Aorta (tissue), 5 donors: ENCODE data around the gene SLC12A7. TPM values are rescaled to one million over a fixed set of nuclear protein-coding genes. Genes with fewer than 3 reads are reported as not detected.
A peak's percentile ranks its signal among the peaks of the same experiment; 100 is the strongest.

Experiments used
- ATAC-seq: fragments of 200-7000 bp; cut with Tn5 transposase; one replicate; pipeline ENCODE4 v1.9.1; 2022; ENCODE audit warnings: moderate library complexity; ENCODE audit not compliant: low FRiP score
- DNase-seq, 2 donors: peaks; one replicate each; pipeline ENCODE4 v3.0.0-alpha.2; 2020
- H3K27ac ChIP-seq, 2 donors: one replicate each; pipeline ENCODE4 v1.5.1; 2013; ENCODE audit warnings: low read length in 2 of 2, mild to moderate bottlenecking in 2 of 2, moderate library complexity in 2 of 2, control low read depth in 1 of 2, inconsistent platforms in 1 of 2, low read depth in 1 of 2
- H3K27me3 ChIP-seq, 2 donors: one replicate each; pipeline ENCODE4 v1.6.1; 2013; ENCODE audit warnings: control low read depth in 1 of 2, low read length in 1 of 2, mild to moderate bottlenecking in 1 of 2, moderate library complexity in 1 of 2; ENCODE audit not compliant: insufficient read depth in 2 of 2, control insufficient read depth in 1 of 2
- H3K36me3 ChIP-seq, 2 donors: one replicate each; pipeline ENCODE4 v1.6.1; 2013; ENCODE audit warnings: control low read depth in 1 of 2, low read length in 1 of 2, mild to moderate bottlenecking in 1 of 2; ENCODE audit not compliant: insufficient read depth in 2 of 2, control insufficient read depth in 1 of 2
- H3K4me1 ChIP-seq, 2 donors: one replicate each; pipeline ENCODE4 v1.6.1; 2013; ENCODE audit warnings: low read length in 2 of 2, control low read depth in 1 of 2, mild to moderate bottlenecking in 1 of 2, moderate library complexity in 1 of 2; ENCODE audit not compliant: insufficient read depth in 2 of 2, control insufficient read depth in 1 of 2
- H3K4me3 ChIP-seq, 2 donors: one replicate each; pipeline ENCODE4 v1.5.1; 2013; ENCODE audit warnings: low read length in 2 of 2, control low read depth in 1 of 2, mild to moderate bottlenecking in 1 of 2
- H3K9me3 ChIP-seq: one replicate; pipeline ENCODE4 v1.6.1; 2013; ENCODE audit warnings: mild to moderate bottlenecking, low read length; ENCODE audit not compliant: control insufficient read depth
- WGBS, 2 donors: extraction: QIAGEN DNeasy Blood & Tissue Kit; methylation state at CpG; one replicate each; pipeline ENCODE4 v1.1.7; 2013; 5-methylcytosine and 5-hydroxymethylcytosine counted together
- intact Hi-C, 2 donors: fragments of 100-400 bp; cut with DNase I; formaldehyde crosslinking; loops; one replicate each; pipeline versions ENCODE4 v1.14.2 to v1.15.0; 2022
- polyA plus RNA-seq, 2 donors: library from polyadenylated mRNA; stranded (reverse); fragments of 200-250 nt; gene quantifications; one replicate each; pipeline ENCODE4 v1.2.3, GENCODE V29; 2013
- total RNA-seq, 2 donors: library from RNA; stranded (reverse); fragmentation: NEBNext Ultra II Directional; extraction: Animal tissue kit (Norgen Biotek cat#: 25700); gene quantifications; one replicate each; pipeline ENCODE4 v1.2.1, GENCODE V29; 2021
- donor health status: healthy with polysubstance abuse.
- donor health status: Bipolar disorder and iron deficiency.
- donor health status: DM: no; HTN: no; CAD: no.
- donor health status: DM: no; HTN: no; CAD: no.
- donor health status: DM: yes; HTN: yes; CAD: no.

The SLC12A7 gene
- total and polyA plus RNA-seq, 4 donors = 4.5 to 54.4 (median 19.3) TPM

GRCh38 chr5:1042626-1043025 is 69.2 kb downstream of the SLC12A7 start:
- Histone ChIP-seq H3K36me3 (no peaks in the 10 kb centered on the region), H3K4me1 (no peaks in the 10 kb centered on the region), H3K27ac (no peak overlapping the region), H3K9me3 (no peaks in the 10 kb centered on the region), H3K4me3 (no peak overlapping the region), H3K27me3 (no peaks in the 10 kb centered on the region)
- DNase-seq = peak in 1 of 2 donors; percentile 1
- intact Hi-C loops = no loop called here
- WGBS, 2 donors = 90 to 94% methylated on average over 7 of the region's 7 CpGs
- no peak for ATAC-seq

GRCh38 chr5:1041225-1042143 is 70.4 kb downstream of the SLC12A7 start:
- DNase-seq (peak in 1 of 2 donors; percentile 5), ATAC-seq (no peak)
- no peaks in the 10 kb centered on the region for H3K4me1 ChIP-seq
- no peaks in the 10 kb centered on the region for H3K27me3 ChIP-seq
- WGBS, 2 donors = 88% methylated on average over 15 of the region's 15 CpGs
- no peak overlapping the region for H3K27ac ChIP-seq
- intact Hi-C loops = no loop called here
- no peak overlapping the region for H3K4me3 ChIP-seq
- no peaks in the 10 kb centered on the region for H3K9me3 ChIP-seq
- H3K36me3 ChIP-seq = no peaks in the 10 kb centered on the region

DNA sequence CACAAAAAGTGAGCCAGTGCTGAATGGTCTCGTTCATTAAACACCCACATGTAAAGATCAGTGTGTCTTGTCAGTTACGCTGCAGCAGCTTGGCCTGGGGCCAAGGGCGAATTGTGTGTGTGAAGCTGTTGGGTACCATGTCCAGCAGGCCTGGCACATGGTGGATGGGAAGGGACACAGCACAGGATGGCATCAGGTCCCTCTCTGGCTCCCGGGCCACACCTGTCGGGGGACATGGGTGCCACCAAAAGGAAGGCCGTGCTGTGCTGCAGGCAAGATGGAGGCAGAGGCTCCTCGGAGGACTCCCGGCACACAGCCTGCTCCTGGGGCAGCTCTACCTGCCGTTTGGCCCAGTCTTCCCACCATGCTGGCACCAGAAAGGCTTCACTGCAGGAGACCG is 71.3 kb downstream of the SLC12A7 start:
- intact Hi-C loops = no loop called here
- WGBS, 2 donors = 88 to 90% methylated on average over 10 of the region's 10 CpGs
- Histone ChIP-seq H3K27ac (no peak overlapping the region), H3K27me3 (no peaks in the 10 kb centered on the region), H3K36me3 (no peaks in the 10 kb centered on the region), H3K4me1 (no peaks in the 10 kb centered on the region), H3K4me3 (no peak overlapping the region), H3K9me3 (no peaks in the 10 kb centered on the region)
- DNase-seq (peak; percentile 24 to 49), ATAC-seq (no peak)

- WGBS, 2 donors = 94 to 95% methylated on average over 16 to 18 of the region's 18 CpGs
- ATAC-seq (no peak), DNase-seq (peak in 1 of 2 donors; percentile 56)
- no peak overlapping the region for H3K4me3 ChIP-seq
- intact Hi-C loops = no loop called here
- H3K9me3 ChIP-seq = no peaks in the 10 kb centered on the region
- no peaks in the 10 kb centered on the region for H3K27me3 ChIP-seq
- H3K4me1 ChIP-seq = no peaks in the 10 kb centered on the region
- H3K36me3 ChIP-seq = no peaks in the 10 kb centered on the region
- no peak overlapping the region for H3K27ac ChIP-seq
These were observed 72.1 kb downstream of the SLC12A7 start for GRCh38 chr5:1039706-1040260.

DNA sequence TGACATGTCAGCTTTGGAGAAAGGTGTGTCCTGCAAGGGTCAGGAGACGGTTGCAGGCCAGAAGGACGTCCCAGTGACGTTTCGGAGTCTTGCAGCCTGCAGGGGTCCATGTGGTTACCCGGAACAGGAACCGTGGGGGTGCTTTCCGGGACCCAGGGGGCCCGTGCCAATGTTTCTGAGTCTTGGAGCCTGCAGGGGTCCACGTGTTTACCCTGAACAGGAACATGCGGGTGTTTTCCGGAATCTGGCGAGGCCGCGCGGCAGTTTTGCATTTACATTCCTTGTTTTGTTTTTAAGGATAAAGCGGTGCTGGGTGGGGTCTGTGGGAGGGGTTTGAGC is 72.7 kb downstream of the SLC12A7 start:
- Histone ChIP-seq H3K27ac (no peak overlapping the region), H3K4me3 (no peak overlapping the region), H3K36me3 (no peaks in the 10 kb centered on the region), H3K9me3 (no peaks in the 10 kb centered on the region), H3K4me1 (no peaks in the 10 kb centered on the region), H3K27me3 (no peaks in the 10 kb centered on the region)
- intact Hi-C loops = no loop called here
- ATAC-seq = no peak
- 82 to 84% methylated on average over 16 of the region's 16 CpGs for WGBS, 2 donors
- peak; percentile 29 to 61 for DNase-seq

- Histone ChIP-seq H3K27me3 (no peaks in the 10 kb centered on the region), H3K4me1 (no peaks in the 10 kb centered on the region), H3K36me3 (no peaks in the 10 kb centered on the region), H3K27ac (no peak overlapping the region), H3K9me3 (no peaks in the 10 kb centered on the region), H3K4me3 (no peak overlapping the region)
- DNase-seq (peak in 1 of 2 donors; percentile 64), ATAC-seq (no peak)
- intact Hi-C loops = no loop called here
- 79 to 81% methylated on average over 28 of the region's 28 CpGs for WGBS, 2 donors
These were observed 73.2 kb downstream of the SLC12A7 start for GRCh38 chr5:1038417-1039209.

- no peaks in the 10 kb centered on the region for H3K27me3 ChIP-seq
- no peaks in the 10 kb centered on the region for H3K4me1 ChIP-seq
- no peak overlapping the region for H3K27ac ChIP-seq
- H3K4me3 ChIP-seq = no peak overlapping the region
- ATAC-seq (no peak), DNase-seq (peak; percentile 40 to 65)
- H3K9me3 ChIP-seq = no peaks in the 10 kb centered on the region
- 91 to 92% methylated on average over 43 of the region's 43 CpGs for WGBS, 2 donors
- no peaks in the 10 kb centered on the region for H3K36me3 ChIP-seq
- intact Hi-C loops = no loop called here
These were observed 74.0 kb downstream of the SLC12A7 start for GRCh38 chr5:1037671-1038416.

- no peaks in the 10 kb centered on the region for H3K4me1 ChIP-seq
- intact Hi-C loops = no loop called here
- WGBS, 2 donors = 72% methylated on average over 16 of the region's 16 CpGs
- H3K4me3 ChIP-seq = no peak overlapping the region
- DNase-seq (peak; percentile 40 to 63), ATAC-seq (no peak)
- no peaks in the 10 kb centered on the region for H3K36me3 ChIP-seq
- no peaks in the 10 kb centered on the region for H3K9me3 ChIP-seq
- H3K27me3 ChIP-seq = no peaks in the 10 kb centered on the region
- H3K27ac ChIP-seq = no peak overlapping the region
These were observed 74.7 kb downstream of the SLC12A7 start for GRCh38 chr5:1037123-1037670.
